ENCODE data around the gene DCUN1D3.
"Not testable (repeated sequence)": the region's sequence is repeated elsewhere in the genome, so short reads cannot be mapped to it uniquely, and the experiment has no call there.

The DCUN1D3 gene

DNA sequence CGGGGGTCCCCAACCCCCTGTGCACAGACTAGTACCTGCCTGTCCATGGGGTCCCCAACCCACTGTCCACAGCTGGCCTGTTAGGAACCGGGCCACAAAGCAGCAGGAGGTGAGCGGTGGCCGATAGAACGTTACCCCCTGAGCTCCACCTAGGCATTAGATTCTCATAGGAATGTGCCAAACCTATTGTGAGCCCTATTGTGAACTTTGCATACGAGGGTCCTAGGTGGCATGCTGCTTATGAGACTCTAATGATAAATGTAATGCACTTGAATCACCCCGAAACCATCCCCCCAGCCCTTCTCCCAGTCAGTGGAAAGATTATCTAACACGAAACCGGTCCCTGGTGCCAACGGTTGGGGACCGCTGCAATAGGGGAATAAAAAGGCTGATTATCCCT is 92.3 kb downstream of the DCUN1D3 start:
- no peak for ATAC-seq
- TF ChIP-seq ZNF70 (CRISPR knock-in tag; IDR thresholded peaks at IDR 0.05), result no peak
- TF ChIP-seq SNAI2 (CRISPR knock-in tag; IDR thresholded peaks at IDR 0.05), result no peak
- no peak for TF ChIP-seq ZFP3 (CRISPR knock-in tag; IDR thresholded peaks at IDR 0.05)
- no peak for TF ChIP-seq PPARA (CRISPR knock-in tag; IDR thresholded peaks at IDR 0.05; ENCODE audit: borderline replicate concordance)
- no peak for TF ChIP-seq CSDC2 (CRISPR knock-in tag; IDR thresholded peaks at IDR 0.05)
- TF ChIP-seq, protein P1, sequence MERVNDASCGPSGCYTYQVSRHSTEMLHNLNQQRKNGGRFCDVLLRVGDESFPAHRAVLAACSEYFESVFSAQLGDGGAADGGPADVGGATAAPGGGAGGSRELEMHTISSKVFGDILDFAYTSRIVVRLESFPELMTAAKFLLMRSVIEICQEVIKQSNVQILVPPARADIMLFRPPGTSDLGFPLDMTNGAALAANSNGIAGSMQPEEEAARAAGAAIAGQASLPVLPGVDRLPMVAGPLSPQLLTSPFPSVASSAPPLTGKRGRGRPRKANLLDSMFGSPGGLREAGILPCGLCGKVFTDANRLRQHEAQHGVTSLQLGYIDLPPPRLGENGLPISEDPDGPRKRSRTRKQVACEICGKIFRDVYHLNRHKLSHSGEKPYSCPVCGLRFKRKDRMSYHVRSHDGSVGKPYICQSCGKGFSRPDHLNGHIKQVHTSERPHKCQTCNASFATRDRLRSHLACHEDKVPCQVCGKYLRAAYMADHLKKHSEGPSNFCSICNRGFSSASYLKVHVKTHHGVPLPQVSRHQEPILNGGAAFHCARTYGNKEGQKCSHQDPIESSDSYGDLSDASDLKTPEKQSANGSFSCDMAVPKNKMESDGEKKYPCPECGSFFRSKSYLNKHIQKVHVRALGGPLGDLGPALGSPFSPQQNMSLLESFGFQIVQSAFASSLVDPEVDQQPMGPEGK (CRISPR knock-in tag; IDR thresholded peaks at IDR 0.05; ENCODE audit: borderline replicate concordance), result no peak
- no peak for TF ChIP-seq BACH2 (CRISPR knock-in tag; IDR thresholded peaks at IDR 0.05; ENCODE audit: borderline replicate concordance)
- TF ChIP-seq, protein P2, sequence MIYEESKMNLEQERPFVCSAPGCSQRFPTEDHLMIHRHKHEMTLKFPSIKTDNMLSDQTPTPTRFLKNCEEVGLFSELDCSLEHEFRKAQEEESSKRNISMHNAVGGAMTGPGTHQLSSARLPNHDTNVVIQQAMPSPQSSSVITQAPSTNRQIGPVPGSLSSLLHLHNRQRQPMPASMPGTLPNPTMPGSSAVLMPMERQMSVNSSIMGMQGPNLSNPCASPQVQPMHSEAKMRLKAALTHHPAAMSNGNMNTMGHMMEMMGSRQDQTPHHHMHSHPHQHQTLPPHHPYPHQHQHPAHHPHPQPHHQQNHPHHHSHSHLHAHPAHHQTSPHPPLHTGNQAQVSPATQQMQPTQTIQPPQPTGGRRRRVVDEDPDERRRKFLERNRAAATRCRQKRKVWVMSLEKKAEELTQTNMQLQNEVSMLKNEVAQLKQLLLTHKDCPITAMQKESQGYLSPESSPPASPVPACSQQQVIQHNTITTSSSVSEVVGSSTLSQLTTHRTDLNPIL (CRISPR knock-in tag; IDR thresholded peaks at IDR 0.05; ENCODE audit: low read depth), result no peak
- TF ChIP-seq OSR1 (CRISPR knock-in tag; IDR thresholded peaks at IDR 0.05), result no peak
- no peak for TF ChIP-seq ZC3H10 (CRISPR knock-in tag; IDR thresholded peaks at IDR 0.05)

DNA sequence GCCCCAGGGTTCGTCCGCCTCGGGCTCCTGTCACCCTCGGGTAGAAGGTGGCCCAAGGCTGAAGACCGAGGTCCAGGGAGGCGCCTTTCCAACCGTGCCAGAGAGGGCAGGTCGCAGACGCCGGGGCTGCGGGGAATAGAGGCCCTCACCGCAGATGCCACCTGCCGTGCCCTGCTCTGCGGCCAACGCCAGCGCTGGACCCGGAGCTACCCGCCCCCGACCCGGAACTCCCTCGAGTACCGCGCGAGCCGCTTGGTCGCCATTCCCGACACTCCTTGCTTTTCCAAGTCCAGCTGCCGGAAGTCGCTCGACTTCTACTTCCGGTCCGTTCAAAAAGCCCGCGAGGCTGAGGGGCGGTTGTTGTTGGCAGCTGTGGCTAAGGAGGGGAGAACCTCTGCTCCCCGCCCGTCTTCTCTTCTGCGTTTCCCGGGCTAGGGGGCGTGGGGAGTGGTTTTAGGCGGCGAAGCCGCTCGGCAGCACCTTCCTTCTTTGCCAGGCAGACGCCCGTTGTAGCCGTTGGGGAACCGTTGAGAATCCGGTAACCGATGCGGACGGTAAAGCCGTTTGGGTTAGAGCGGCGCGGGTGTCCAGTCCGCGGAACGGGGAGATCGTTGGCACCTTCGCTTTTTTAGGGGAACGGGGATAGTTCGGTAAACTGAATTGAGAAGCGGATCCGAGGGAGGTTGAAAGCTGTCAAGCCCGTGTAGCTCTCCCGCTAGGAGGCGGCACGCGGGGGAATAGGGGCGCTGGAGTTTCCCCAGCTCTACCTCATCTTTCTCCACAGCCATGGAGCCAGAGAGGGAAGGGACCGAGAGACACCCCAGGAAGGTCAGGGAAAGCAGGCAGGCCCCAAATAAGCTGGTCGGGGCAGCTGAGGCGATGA is 93.7 kb downstream of the DCUN1D3 start, which contains the start of the genes ERI2 and REXO5:
Gene ERI2 (minus strand): TSS at position 305 of the 883 bp plus-strand sequence. CDS start 42 bp downstream, at position 263.
Gene REXO5 (plus strand): TSS at position 360 of the 883 bp plus-strand sequence. CDS start 427 bp downstream, at position 787.
- ATAC-seq, result peak; percentile 93
- TF ChIP-seq SNAI2 (CRISPR knock-in tag; IDR thresholded peaks at IDR 0.05) (no peak), RARB (CRISPR knock-in tag; IDR thresholded peaks at IDR 0.05) (no peak), PPARA (CRISPR knock-in tag; IDR thresholded peaks at IDR 0.05; ENCODE audit: borderline replicate concordance) (no peak)

DNA sequence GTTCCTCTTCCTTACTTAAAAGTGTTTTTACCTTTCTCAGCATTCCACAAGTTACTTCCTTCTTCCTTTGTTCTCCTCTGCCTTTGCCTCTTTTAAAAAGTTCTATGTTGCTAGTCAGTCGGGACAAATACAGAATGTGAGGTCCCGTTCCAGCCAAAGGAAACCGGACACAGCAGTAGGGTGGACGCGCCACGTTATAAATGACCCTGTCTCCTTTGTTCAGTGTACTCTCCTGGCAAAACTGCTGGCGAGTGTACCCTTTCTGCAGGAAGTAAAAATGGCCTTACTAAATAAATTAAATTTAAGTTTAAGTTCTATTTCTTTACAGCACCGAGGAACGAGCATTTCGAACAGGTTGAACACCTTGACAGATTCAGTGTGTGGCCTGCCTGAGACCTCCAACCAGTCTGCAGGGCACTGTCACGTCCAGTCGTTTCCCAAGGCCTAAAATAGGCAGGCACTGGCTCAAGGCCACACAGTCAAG is 94.4 kb downstream of the DCUN1D3 start:
- ATAC-seq, result not testable (repeated sequence)

Measured in SK-N-SH treated with all-trans-retinoic acid at 6 μM for 48 hours (cell line).